ENCODE data around the gene KCNN4. TPM values are rescaled to one million over a fixed set of nuclear protein-coding genes. Genes with fewer than 3 reads are reported as not detected.

Gene KCNN4
- total and polyA plus RNA-seq, 2 donors (not counting 3 experiments of a cell fraction or from before 2014, with no cell fraction given), result 0.29 TPM; not detected in 1

- peaks cover 13% of the 10 kb centered on the region for H3K4me1 ChIP-seq (ENCODE audit: control insufficient read depth, extremely low read depth, insufficient read depth, low read length)
- H3K9ac ChIP-seq (replicated peaks; ENCODE audit: extremely low read depth, insufficient read depth, low read length), result no peak within 1 kb of the TSS
- ChIA-PET CTCF (no interaction called here), POLR2A (no interaction called here)
- no peaks in the 10 kb centered on the region for H3K27me3 ChIP-seq (ENCODE audit: control insufficient read depth in 2 of 2, insufficient read depth in 2 of 2, low read length in 2 of 2)
- H3K27ac ChIP-seq (ENCODE audit: insufficient read depth, low read depth, low read length), result no peak within 1 kb of the TSS
- DNase-seq (ENCODE audit: low read depth, low spot score) (no peak), FAIRE-seq (no peak)
- dilution Hi-C loops (cut with MboI; ENCODE audit: extremely low pct_ligation_motif_present, low sequenced_read_pairs), result no loop called here
- no TSS peak for BruUV-seq (replicated peaks)
- no peaks in the 10 kb centered on the region for H3K79me2 ChIP-seq (ENCODE audit: control insufficient read depth, insufficient read depth, low read length)
- no peaks in the 10 kb centered on the region for H4K20me1 ChIP-seq (replicated peaks; ENCODE audit: control insufficient read depth, extremely low read depth, insufficient read depth, low read length)
- no peaks in the 10 kb centered on the region for H3K9me1 ChIP-seq (replicated peaks; ENCODE audit: control insufficient read depth, extremely low read depth, insufficient read depth, low read length)
- intact Hi-C loops (cut with micrococcal nuclease), result no loop called here
- no peaks in the 10 kb centered on the region for H3K36me3 ChIP-seq (ENCODE audit: control insufficient read depth in 2 of 2, extremely low read depth in 1 of 2, insufficient read depth in 2 of 2, low read length in 2 of 2)
- H3K9me3 ChIP-seq (replicated peaks; ENCODE audit: control insufficient read depth, insufficient read depth, low read length), result no peaks in the 10 kb centered on the region
- no peak within 1 kb of the TSS for H3K4me3 ChIP-seq (replicated peaks in 1 of 3; ENCODE audit: insufficient read depth in 1 of 3, low read depth in 1 of 3, low read length in 3 of 3)
- H3K4me2 ChIP-seq (ENCODE audit: insufficient read depth, low read length), result no peak within 1 kb of the TSS
- TF ChIP-seq MYC (IDR thresholded peaks at IDR 0.05; ENCODE audit: low read depth, low read length) (no peak), POLR2AphosphoS5 (IDR thresholded peaks at IDR 0.05; ENCODE audit: insufficient read depth, low read depth, low read length) (no peak), EZH2 (IDR thresholded peaks at IDR 0.05; ENCODE audit: borderline replicate concordance, low read depth, low read length, severe bottlenecking) (no peak)
- no peak within 1 kb of the TSS for H2AFZ ChIP-seq (ENCODE audit: low read depth, low read length)
These were observed 21.6 kb upstream of the KCNN4 start, which contains the start of gene LYPD5 for GRCh38 chr19:43802216-43802951. Gene LYPD5 (minus strand): TSS chr19:43802447. CDS start chr19:43802380, 67 bp downstream.

- peaks cover 0 to 8% of the 10 kb centered on the region in 2 experiments for H3K27me3 ChIP-seq (ENCODE audit: control insufficient read depth in 2 of 2, insufficient read depth in 2 of 2, low read length in 2 of 2)
- intact Hi-C loops (cut with micrococcal nuclease), result no loop called here
- peaks cover 13% of the 10 kb centered on the region for H3K4me1 ChIP-seq (ENCODE audit: control insufficient read depth, extremely low read depth, insufficient read depth, low read length)
- ChIA-PET CTCF (interaction anchor here (0.9 to 2.8 kb wide), 5 partner anchors 10 to 55 kb away, joined by 3 to 18 read pairs (median 4); no protein-coding TSS in a partner anchor), POLR2A (no interaction called here)
- no peaks in the 10 kb centered on the region for H3K36me3 ChIP-seq (ENCODE audit: control insufficient read depth in 2 of 2, extremely low read depth in 1 of 2, insufficient read depth in 2 of 2, low read length in 2 of 2)
- no peak overlapping the region for H3K4me3 ChIP-seq (replicated peaks in 1 of 3; ENCODE audit: insufficient read depth in 1 of 3, low read depth in 1 of 3, low read length in 3 of 3)
- no peak overlapping the region for H2AFZ ChIP-seq (ENCODE audit: low read depth, low read length)
- H4K20me1 ChIP-seq (replicated peaks; ENCODE audit: control insufficient read depth, extremely low read depth, insufficient read depth, low read length), result no peaks in the 10 kb centered on the region
- H3K79me2 ChIP-seq (ENCODE audit: control insufficient read depth, insufficient read depth, low read length), result no peaks in the 10 kb centered on the region
- no peak overlapping the region for H3K4me2 ChIP-seq (ENCODE audit: insufficient read depth, low read length)
- dilution Hi-C loops (cut with MboI; ENCODE audit: extremely low pct_ligation_motif_present, low sequenced_read_pairs), result no loop called here
- no peak for TF ChIP-seq CTCF (IDR thresholded peaks at IDR 0.05; ENCODE audit: extremely low read depth in 1 of 2, insufficient read depth in 1 of 2, low read depth in 1 of 2, low read length in 2 of 2)
- TF ChIP-seq GATA2 (IDR thresholded peaks at IDR 0.05; ENCODE audit: insufficient read depth, insufficient read length, low read depth, low read length), result no peak
- TF ChIP-seq POLR2A (IDR thresholded peaks at IDR 0.05; ENCODE audit: low read depth, low read length), result no peak
- TF ChIP-seq, protein P1, sequence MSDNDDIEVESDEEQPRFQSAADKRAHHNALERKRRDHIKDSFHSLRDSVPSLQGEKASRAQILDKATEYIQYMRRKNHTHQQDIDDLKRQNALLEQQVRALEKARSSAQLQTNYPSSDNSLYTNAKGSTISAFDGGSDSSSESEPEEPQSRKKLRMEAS (IDR thresholded peaks at IDR 0.05; ENCODE audit: insufficient read depth, insufficient read length), result no peak
- TF ChIP-seq MYC (IDR thresholded peaks at IDR 0.05; ENCODE audit: low read depth, low read length), result no peak
- TF ChIP-seq FOS (IDR thresholded peaks at IDR 0.05; ENCODE audit: borderline replicate concordance, insufficient read depth, low read length), result no peak
- no peak for TF ChIP-seq EZH2 (IDR thresholded peaks at IDR 0.05; ENCODE audit: borderline replicate concordance, low read depth, low read length, severe bottlenecking)
- TF ChIP-seq JUN (IDR thresholded peaks at IDR 0.05; ENCODE audit: borderline replicate concordance, insufficient read depth, insufficient read length, low read depth), result no peak
- no peak for TF ChIP-seq POLR2AphosphoS5 (IDR thresholded peaks at IDR 0.05; ENCODE audit: insufficient read depth, low read depth, low read length)
- DNase-seq (ENCODE audit: low read depth, low spot score), result no peak
- H3K9ac ChIP-seq (replicated peaks; ENCODE audit: extremely low read depth, insufficient read depth, low read length), result no peak overlapping the region
- FAIRE-seq, result no peak
- H3K27ac ChIP-seq (ENCODE audit: insufficient read depth, low read depth, low read length), result no peak overlapping the region
- H3K9me1 ChIP-seq (replicated peaks; ENCODE audit: control insufficient read depth, extremely low read depth, insufficient read depth, low read length), result no peaks in the 10 kb centered on the region
- BruUV-seq (replicated peaks), result no TSS peak
- H3K9me3 ChIP-seq (replicated peaks; ENCODE audit: control insufficient read depth, insufficient read depth, low read length), result no peaks in the 10 kb centered on the region
These were observed 18.8 kb upstream of the KCNN4 start for GRCh38 chr19:43799502-43800142.
